Natural killer cell (primary cell): Measurements from ENCODE around the gene DUT. TPM values are rescaled to one million over a fixed set of nuclear protein-coding genes. Genes with fewer than 3 reads are reported as not detected.

ENCODE experiments used
- ATAC-seq, 3 donors: fragments of 150-1000 bp in 2 of 3; fragments of 200-7000 bp in 1 of 3; cut with Tn5 transposase; 1 replicate in 1 of 3; 2 replicates in 2 of 3; pipeline ENCODE4 v1.10.0; 2021; ENCODE audit warnings: mild to moderate bottlenecking in 2 of 3, moderate library complexity in 2 of 3
- DNase-seq, 2 donors: peaks; one replicate each; pipeline versions ENCODE4 v3.0.0 to v3.0.0-alpha.2; 2013 to 2021; ENCODE audit warnings: mixed read lengths in 1 of 2
- H3K27ac ChIP-seq: one replicate; pipeline ENCODE4 v1.5.1; 2013; ENCODE audit warnings: mild to moderate bottlenecking, low read length
- H3K27me3 ChIP-seq: one replicate; pipeline ENCODE4 v1.6.1; 2013; ENCODE audit warnings: low read length; ENCODE audit not compliant: control insufficient read depth, insufficient read depth
- H3K36me3 ChIP-seq: one replicate; pipeline ENCODE4 v1.6.1; 2013; ENCODE audit warnings: low read length; ENCODE audit not compliant: control insufficient read depth, insufficient read depth
- H3K4me1 ChIP-seq: one replicate; pipeline ENCODE4 v1.6.1; 2013; ENCODE audit warnings: low read length; ENCODE audit not compliant: control insufficient read depth, insufficient read depth
- H3K4me3 ChIP-seq: one replicate; pipeline ENCODE4 v1.5.1; 2013; ENCODE audit warnings: low read length
- H3K9me3 ChIP-seq: one replicate; pipeline ENCODE4 v1.6.1; 2013; ENCODE audit warnings: low read length; ENCODE audit not compliant: control insufficient read depth, insufficient read depth
- H3K27ac Mint-ChIP-seq, 2 donors: one replicate each; pipeline ENCODE4 v1.8.0; 2022; ENCODE audit warnings: mild to moderate bottlenecking in 2 of 2, mixed read lengths in 2 of 2, moderate library complexity in 1 of 2
- H3K27me3 Mint-ChIP-seq, 2 donors: one replicate each; pipeline ENCODE4 v1.8.0; 2022; ENCODE audit warnings: low read depth in 2 of 2, mixed read lengths in 2 of 2
- H3K36me3 Mint-ChIP-seq: one replicate; pipeline ENCODE4 v1.8.0; 2022; ENCODE audit warnings: mixed read lengths
- H3K4me1 Mint-ChIP-seq, 2 donors: one replicate each; pipeline ENCODE4 v1.8.0; 2022; ENCODE audit warnings: mixed read lengths in 2 of 2
- H3K4me3 Mint-ChIP-seq: one replicate; pipeline ENCODE4 v1.8.0; 2022; ENCODE audit warnings: mild to moderate bottlenecking, moderate library complexity, mixed read lengths
- H3K9me3 Mint-ChIP-seq, 2 donors: one replicate each; pipeline ENCODE4 v1.8.0; 2022; ENCODE audit warnings: mixed read lengths in 2 of 2
- WGBS: methylation state at CpG from one replicate; pipeline ENCODE4 v1.1.7; 2013; ENCODE audit warnings: missing lambda C conversion rate; ENCODE audit not compliant: insufficient coverage; 5-methylcytosine and 5-hydroxymethylcytosine counted together
- intact Hi-C: fragments of 100-400 bp; cut with micrococcal nuclease; formaldehyde crosslinking; loops from one replicate; pipeline ENCODE4 v1.14.2; 2022
- total RNA-seq, 4 donors: library from RNA; stranded (reverse); fragments of 120-200 nt in 1 of 4; gene quantifications; one replicate each; pipeline versions ENCODE4 v1.2.3 to v1.2.4, GENCODE V29; 2013 to 2022
- TF ChIP-seq, protein P1 (sequence below): fragments of 200-600 bp; IDR thresholded peaks from one replicate; pipeline ENCODE4 v1.8.0; 2022; ENCODE audit warnings: antibody characterized with exemption

DUT gene
- total RNA-seq, 3 donors from 2014 or later (not counting 1 experiment from before 2014, with no cell fraction given) = 34.4 to 48.3 (median 44.8) TPM

DNA sequence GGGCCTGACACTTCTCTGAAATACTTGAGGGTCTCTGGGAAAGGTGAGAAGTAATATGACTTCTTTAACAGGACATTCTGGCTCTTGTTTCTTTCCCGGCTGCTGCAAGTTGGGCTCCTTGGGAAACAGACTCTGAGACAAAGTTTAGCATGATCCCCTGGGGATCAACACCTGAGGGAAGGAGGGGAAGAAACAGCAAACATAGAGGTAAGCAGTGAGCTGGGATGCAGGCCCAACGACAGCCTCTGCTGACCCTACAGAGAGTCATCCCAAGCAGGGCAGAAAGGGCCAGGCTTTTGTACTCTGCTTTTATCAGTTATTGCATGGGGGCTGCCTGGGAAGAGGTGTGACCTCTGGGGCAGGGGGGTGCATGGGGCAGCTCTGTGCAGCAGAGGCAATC, 26.8 kb upstream of the DUT start:
- Histone ChIP-seq H3K36me3 (no peaks in the 10 kb centered on the region), H3K9me3 (no peaks in the 10 kb centered on the region), H3K4me3 (no peak overlapping the region), H3K27me3 (no peaks in the 10 kb centered on the region), H3K27ac (no peak overlapping the region), H3K4me1 (no peaks in the 10 kb centered on the region)
- Mint-ChIP-seq H3K27me3 (peaks cover 0 to 5% of the 10 kb centered on the region in 2 donors), H3K36me3 (no peaks in the 10 kb centered on the region), H3K4me1 (no peaks in the 10 kb centered on the region), H3K9me3 (no peaks in the 10 kb centered on the region), H3K27ac (no peak overlapping the region), H3K4me3 (no peak overlapping the region)
- TF ChIP-seq, protein P1, sequence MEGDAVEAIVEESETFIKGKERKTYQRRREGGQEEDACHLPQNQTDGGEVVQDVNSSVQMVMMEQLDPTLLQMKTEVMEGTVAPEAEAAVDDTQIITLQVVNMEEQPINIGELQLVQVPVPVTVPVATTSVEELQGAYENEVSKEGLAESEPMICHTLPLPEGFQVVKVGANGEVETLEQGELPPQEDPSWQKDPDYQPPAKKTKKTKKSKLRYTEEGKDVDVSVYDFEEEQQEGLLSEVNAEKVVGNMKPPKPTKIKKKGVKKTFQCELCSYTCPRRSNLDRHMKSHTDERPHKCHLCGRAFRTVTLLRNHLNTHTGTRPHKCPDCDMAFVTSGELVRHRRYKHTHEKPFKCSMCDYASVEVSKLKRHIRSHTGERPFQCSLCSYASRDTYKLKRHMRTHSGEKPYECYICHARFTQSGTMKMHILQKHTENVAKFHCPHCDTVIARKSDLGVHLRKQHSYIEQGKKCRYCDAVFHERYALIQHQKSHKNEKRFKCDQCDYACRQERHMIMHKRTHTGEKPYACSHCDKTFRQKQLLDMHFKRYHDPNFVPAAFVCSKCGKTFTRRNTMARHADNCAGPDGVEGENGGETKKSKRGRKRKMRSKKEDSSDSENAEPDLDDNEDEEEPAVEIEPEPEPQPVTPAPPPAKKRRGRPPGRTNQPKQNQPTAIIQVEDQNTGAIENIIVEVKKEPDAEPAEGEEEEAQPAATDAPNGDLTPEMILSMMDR = no peak
- intact Hi-C loops = no loop called here
- 87% methylated on average over 2 of the region's 2 CpGs for WGBS
- DNase-seq (no peak), ATAC-seq (no peak)

DNA sequence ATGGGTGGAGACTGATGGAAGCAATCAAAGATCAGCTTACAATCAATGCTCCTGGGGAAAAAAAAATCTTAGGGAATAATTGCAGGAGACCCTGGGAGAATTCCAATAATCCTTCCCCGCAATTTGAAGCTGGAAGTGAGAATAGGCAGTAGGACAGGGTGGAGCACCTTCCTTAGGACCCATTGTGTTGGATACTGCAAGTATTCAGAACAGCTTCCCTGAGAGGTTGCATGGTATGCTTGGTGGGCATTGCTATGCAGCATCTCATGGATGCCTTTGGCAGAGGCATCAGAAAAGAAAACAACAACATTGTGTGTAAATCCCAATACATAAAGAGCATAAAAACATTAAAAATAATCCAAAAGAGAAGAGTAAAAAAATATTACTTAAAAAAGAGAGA, 24.6 kb upstream of the DUT start:
- Histone ChIP-seq H3K4me1 (no peaks in the 10 kb centered on the region), H3K27ac (no peak overlapping the region), H3K27me3 (no peaks in the 10 kb centered on the region), H3K9me3 (no peaks in the 10 kb centered on the region), H3K4me3 (no peak overlapping the region), H3K36me3 (no peaks in the 10 kb centered on the region)
- TF ChIP-seq, protein P1 = no peak
- H3K4me1 Mint-ChIP-seq = no peaks in the 10 kb centered on the region
- H3K27me3 Mint-ChIP-seq = peaks cover 0 to 5% of the 10 kb centered on the region in 2 donors
- no peak for ATAC-seq
- no peaks in the 10 kb centered on the region for H3K9me3 Mint-ChIP-seq
- intact Hi-C loops = no loop called here
- H3K4me3 Mint-ChIP-seq = no peak overlapping the region
- no peaks in the 10 kb centered on the region for H3K36me3 Mint-ChIP-seq
- DNase-seq = no peak
- H3K27ac Mint-ChIP-seq = no peak overlapping the region
- WGBS = 100% methylated on average over 1 of the region's 1 CpG

DNA sequence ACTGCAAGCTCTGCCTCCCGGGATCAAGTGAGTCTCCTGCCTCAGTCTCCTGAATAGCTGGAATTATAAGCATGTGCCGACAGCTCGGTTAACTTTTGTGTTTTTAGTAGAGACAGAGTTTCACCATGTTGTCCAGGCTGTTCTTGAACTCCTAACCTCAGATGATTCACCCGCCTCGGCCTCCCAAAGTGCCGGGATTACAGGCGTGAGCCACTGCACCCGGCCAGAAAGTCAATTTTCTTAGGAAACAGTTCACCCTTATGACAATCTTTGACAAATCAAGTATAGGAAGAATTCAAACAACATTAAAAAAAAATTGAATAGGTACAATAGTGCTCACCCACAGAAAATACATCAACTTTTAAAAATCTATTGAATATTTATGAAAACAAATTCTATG, 23.6 kb upstream of the DUT start:
- WGBS = 89% methylated on average over 8 of the region's 8 CpGs
- no peak for ATAC-seq
- Histone ChIP-seq H3K4me1 (no peaks in the 10 kb centered on the region), H3K9me3 (no peaks in the 10 kb centered on the region), H3K27ac (no peak overlapping the region), H3K4me3 (no peak overlapping the region), H3K36me3 (no peaks in the 10 kb centered on the region), H3K27me3 (no peaks in the 10 kb centered on the region)
- no peak for DNase-seq
- Mint-ChIP-seq H3K36me3 (no peaks in the 10 kb centered on the region), H3K4me3 (no peak overlapping the region), H3K9me3 (no peaks in the 10 kb centered on the region), H3K27ac (no peak overlapping the region), H3K4me1 (no peaks in the 10 kb centered on the region), H3K27me3 (peaks cover 0 to 5% of the 10 kb centered on the region in 2 donors)
- intact Hi-C loops = no loop called here
- TF ChIP-seq, protein P1 = no peak

DNA sequence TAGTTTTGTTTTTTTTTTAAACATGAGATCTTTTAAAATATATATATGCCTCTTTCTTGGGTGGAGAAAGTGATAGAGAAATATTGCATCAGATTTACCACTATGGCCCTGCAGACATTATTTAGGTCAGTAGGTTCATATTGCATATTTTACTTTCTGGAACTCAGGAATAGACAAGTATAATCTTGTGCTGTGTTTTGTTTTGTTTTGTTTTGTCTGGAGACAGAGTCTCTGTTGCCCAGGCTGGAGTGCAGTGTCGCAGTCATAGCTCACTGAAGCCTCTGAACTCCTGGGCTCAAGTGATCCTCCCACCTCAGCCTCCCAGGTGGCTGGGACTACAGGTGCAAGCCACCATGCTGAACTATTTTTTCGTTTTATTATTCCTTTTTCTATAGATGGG, 21.5 kb upstream of the DUT start:
- intact Hi-C loops = no loop called here
- no peaks in the 10 kb centered on the region for H3K36me3 ChIP-seq
- H3K4me3 Mint-ChIP-seq = no peak overlapping the region
- no peaks in the 10 kb centered on the region for H3K9me3 ChIP-seq
- no peaks in the 10 kb centered on the region for H3K27me3 ChIP-seq
- no peak for DNase-seq
- no peaks in the 10 kb centered on the region for H3K4me1 Mint-ChIP-seq
- no peak overlapping the region for H3K27ac Mint-ChIP-seq
- 76% methylated on average over 2 of the region's 2 CpGs for WGBS
- TF ChIP-seq, protein P1 = no peak
- no peak for ATAC-seq
- no peaks in the 10 kb centered on the region for H3K36me3 Mint-ChIP-seq
- no peak overlapping the region for H3K4me3 ChIP-seq
- H3K27me3 Mint-ChIP-seq = peaks cover 0 to 5% of the 10 kb centered on the region in 2 donors
- H3K4me1 ChIP-seq = no peaks in the 10 kb centered on the region
- no peaks in the 10 kb centered on the region for H3K9me3 Mint-ChIP-seq
- H3K27ac ChIP-seq = no peak overlapping the region
